MV-4-11 (cell line): ENCODE measurements around the gene PDE4B.
A peak's percentile ranks its signal among the peaks of the same experiment; 100 is the strongest.

Source experiments
- DNase-seq: peaks from one replicate; lab custom pipeline; 2025; lab: John Stamatoyannopoulos, UW

The PDE4B gene

DNA sequence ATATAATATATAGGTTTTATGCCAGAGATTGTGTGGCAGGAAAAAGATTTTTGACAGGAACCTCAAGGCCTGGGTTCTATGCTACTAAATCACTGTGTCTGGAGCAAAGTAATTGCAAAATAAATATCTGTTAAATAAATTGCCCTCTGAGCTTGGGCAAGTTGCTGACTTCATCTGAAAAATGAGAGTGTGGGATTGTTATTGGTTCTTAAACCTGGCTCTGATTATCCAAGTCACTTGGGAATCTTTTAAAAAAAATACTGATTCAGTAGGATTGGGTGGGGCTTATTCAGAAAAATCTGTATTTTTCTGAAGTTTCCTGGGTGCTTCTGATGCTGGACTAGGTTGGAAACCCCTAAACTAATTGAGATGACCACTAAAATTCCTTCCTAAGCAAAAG, 567.1 kb downstream of the PDE4B start:
- DNase-seq = no peak

DNA sequence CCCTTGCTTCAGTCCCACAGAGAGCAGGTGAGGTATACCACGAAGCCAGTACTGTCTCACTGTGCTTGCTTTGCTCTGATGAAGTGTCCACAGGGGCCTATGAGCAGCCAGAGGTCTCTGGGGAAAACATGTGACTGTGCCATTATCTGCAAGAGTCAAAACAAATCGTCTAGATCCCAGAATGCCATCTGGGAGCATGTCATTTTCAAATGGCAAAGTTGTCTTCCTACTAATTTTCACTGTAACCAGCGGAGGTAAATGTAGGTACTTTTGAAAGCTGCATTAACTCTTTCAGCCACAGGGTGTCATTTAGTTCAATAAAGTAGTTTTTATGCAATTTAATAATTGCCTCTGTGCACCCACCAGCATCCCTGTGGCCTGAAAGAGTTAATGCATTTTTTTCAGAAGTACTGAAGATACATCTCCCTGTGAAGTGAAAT, 567.6 kb downstream of the PDE4B start:
- peak; percentile 22 for DNase-seq

GRCh38 chr1:66364578-66365391, 572.1 kb downstream of the PDE4B start:
- DNase-seq = no peak

GRCh38 chr1:66365635-66366034, 572.9 kb downstream of the PDE4B start:
- no peak for DNase-seq

GRCh38 chr1:66366634-66367033, 573.9 kb downstream of the PDE4B start:
- DNase-seq = no peak

DNA sequence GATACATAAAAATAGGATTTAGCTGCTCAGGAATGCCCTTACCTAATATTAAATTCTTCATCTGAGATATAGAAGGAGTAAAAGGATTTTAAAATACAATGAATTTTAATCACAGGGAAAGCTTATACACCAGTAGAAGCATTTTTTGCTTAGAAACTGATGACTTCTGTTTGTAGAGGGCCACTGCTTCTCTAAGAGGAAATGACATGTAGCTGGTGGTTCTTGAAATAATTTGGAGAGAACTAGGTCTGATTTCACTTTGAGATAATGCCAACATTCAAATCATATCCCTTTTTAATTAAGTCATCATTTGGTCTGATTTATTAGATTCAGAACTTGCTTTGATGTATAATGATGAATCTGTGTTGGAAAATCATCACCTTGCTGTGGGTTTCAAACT, 574.7 kb downstream of the PDE4B start:
- peak; percentile 27 for DNase-seq

DNA sequence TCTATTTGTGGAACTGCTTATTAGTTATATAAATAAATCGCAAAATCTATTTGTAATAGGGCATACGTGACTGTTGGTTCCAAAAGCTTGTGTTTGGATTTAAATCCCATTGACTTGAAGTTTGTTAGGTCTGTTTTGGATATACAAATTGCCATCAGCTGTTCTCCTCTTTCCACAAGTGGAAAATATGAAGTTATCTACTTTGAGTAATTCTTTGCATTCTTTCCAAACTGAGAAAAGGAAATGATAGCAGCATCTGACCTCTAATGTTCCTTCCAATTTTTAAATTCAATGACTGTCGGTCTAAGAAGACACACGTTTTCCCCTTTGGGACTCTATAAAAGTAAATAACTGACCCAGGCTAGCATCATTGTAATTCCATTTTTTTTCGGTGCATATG, 575.6 kb downstream of the PDE4B start:
- DNase-seq = no peak

DNA sequence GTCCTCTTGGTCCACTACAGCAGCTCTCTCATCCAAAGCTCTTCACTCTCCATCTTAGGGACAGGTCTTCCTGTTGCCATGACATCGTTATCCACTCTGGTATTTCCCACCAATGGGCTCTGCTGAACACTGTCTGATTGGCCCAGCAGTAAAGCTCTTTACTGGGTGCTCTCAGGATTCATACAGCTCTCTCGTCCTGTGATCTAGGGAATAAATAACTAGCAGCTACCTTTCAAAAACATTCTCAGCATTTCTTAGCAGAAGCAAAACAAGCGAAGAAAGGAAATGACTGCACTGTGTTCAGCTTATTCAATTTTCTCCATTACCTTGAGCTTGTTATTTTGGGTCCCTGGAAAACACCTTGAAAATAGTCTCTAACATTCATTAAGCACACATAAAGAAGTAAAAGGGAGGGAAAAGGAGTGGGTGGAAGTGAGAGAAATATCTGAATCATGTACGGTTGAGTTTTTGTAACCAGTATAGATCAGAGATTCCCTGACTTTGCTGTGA, 577.8 kb downstream of the PDE4B start:
- no peak for DNase-seq

GRCh38 chr1:66371233-66372005, 578.7 kb downstream of the PDE4B start:
- DNase-seq = no peak

GRCh38 chr1:66372522-66373101, 579.9 kb downstream of the PDE4B start:
- no peak for DNase-seq

DNA sequence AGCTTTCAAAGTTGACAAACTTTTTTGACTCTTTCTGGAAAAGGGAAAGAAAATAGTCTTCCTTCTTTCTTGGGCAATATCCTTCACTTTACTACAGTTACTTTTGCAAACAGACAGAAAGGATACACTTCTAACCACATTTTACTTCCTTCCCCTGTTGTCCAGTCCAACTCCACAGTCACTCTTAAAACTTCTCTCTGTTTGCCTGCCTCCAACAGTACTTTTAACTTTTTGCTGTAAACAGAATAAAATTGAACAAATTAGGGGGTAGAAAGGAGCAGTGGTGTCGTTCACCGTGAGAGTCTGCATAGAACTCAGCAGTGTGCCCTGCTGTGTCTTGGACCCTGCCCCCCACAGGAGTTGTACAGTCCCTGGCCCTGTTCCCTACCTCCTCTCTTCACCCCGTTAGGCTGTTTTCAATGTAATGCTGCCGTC, 580.5 kb downstream of the PDE4B start:
- DNase-seq = peak; percentile 86

- peak; percentile 51 for DNase-seq
These were observed 581.5 kb downstream of the PDE4B start for GRCh38 chr1:66374148-66374547.

DNA sequence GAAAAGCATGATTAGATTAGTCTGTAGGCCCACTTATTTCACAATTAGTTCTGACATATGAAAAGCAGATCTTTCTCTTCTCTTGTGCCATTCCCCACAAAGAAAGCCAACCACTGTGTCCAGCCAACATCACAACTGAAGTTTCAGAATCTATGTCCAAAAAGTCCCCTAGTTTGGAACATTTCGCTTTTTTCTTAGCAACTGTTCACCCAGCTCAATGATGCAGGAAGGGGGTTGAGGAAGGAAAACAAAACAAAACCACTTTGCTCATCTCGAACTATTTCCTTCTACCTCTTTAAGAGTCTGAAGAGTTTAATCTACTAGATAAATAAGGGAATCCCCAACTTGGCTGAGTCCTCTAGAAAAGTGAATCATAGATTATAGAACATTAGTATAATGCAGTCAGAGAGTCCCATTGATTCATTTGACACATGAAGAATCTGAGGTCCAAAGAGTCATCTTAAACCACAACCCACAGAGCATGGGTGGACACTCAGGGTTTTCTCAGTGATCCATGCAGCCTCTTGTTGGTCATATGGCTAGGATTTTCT, 581.9 kb downstream of the PDE4B start:
- peak; percentile 67 for DNase-seq

DNA sequence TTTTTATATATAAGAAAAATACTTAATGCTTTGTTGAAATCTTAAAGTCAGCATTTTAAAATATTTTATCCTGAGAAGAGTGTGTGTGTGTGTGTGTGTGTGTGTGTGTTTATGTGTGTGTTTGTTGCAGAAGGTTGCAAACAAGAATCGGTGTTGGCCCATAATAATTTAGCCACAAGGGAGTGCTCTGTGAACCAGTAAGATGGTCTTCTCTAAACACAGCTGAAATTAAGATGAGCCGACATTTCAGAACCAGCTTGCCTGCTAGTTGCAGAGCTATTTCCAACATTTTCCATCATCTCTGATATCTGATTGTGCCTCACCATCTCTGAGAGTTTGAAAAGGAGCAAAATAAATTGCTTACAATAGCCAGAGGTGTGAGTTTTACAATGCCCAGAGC, 582.4 kb downstream of the PDE4B start:
- DNase-seq = peak; percentile 65

GRCh38 chr1:66380452-66381212, 587.9 kb downstream of the PDE4B start:
- DNase-seq = peak; percentile 94

GRCh38 chr1:66381621-66382275, 589.1 kb downstream of the PDE4B start:
- DNase-seq = no peak

DNA sequence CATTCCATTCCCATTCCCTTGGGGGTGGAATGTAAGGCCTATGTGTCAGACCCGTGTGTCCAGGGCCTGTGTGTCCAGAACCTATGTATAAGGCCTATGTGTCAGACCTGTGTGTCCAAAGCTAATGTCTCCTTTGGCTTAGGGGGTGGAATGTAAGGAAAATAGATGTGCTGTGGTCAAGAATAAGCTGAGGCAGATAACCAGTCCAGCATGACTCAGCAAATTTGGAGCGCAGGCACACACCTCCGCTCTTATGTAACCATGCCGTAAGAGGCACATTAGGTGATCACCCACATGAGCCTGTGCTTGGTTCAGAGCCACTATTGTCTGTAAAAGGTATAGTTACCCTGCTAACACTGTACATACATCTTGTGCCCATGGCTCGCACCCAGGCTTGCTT, 590.5 kb downstream of the PDE4B start:
- no peak for DNase-seq

DNA sequence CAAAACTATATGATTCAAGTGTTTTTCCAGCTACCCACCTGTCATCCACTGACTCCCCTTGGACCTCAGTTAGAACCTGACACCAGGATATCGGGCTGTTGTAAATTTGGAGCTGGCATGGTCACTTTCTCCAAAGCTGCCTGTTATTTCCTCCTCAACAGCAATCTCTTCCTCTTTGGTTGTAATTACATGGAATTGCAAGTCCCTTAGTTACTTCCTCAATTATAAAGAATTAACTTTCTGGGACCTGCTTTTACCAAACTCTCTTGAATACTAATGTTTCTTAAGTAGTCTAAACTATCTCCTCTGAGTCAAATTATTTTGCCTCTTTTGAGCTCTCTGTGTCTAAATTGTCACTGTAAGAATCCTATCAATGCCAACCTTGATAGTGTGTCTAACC, 590.9 kb downstream of the PDE4B start:
- peak; percentile 75 for DNase-seq

DNA sequence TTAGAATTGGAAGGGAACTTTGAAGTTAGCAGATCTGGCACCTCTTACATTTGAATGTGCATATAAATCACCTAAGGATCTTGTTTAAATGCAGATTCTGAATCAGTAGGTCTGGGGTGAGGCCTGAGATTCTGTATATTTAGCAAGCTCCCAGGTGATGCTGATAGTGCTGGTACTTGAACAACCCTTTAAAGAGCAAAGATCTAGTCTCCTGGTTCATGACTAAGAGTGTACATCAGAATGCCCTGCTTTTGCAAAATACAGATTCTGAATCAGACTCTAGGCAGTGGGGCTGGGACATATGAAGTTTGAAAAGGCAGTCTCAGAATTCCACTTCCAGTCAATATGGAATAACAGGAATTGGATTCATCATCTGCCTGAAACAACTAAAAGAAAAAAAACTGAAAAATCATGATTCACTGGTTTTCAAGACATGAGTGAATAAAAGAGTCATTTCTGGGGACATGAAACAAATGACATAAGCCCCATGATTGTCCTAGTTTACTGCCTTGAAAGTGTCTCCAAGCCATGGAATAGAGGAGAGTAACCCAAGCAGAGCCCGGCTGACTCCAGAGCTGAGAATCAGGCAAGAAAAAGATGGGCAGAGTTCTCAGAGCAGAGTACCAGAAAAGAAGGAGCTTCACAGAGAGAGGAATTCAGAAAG, 591.7 kb downstream of the PDE4B start:
- no peak for DNase-seq

DNA sequence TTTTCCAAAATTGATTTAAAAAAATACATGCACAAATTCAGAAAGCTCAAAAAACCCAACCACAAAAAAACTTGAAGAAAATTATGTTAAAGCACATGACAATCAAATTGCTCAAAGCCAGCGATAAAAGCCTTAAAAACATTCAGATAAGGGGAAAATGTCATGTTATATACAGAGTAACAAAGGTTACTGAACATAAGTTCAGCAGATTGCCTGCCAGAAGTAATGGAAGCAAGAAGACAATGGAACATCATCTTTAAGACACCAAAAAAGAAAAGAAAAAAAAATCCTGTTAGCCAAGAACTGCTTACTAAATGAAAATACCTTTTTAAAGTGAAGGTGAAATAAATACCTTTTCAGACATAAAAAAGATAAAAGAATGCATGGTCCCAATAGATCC, 594.0 kb downstream of the PDE4B start:
- peak; percentile 19 for DNase-seq

DNA sequence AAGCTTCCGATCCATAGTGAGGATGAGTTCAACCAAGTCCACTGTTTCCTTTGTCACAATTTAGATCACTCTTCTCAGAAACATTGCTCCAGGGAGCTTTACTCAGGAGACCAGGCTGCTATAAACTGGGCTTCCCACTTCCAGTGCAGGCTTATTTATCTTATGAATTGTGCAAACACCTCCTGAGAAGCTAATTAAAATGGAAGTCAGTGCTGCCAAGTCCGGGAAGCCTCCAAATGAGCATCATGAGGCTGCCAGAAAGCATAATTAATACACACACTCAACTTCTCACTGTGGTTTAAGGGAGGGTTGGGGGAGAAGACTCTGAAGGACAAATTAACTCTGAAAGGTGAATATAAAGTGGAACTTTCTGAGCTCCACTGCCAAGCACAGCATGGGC, 596.2 kb downstream of the PDE4B start:
- DNase-seq = no peak
